IPS-NIHi7 (cell line): ENCODE measurements around the gene OPN1SW.

Experiments
- DNase-seq: peaks from one replicate; pipeline ENCODE4 v3.0.0; 2012; ENCODE audit warnings: mixed read lengths; ENCODE audit errors: extremely low spot score

OPN1SW gene

GRCh38 chr7:128793181-128793547, 17.6 kb upstream of the OPN1SW start:
- DNase-seq = no peak

GRCh38 chr7:128792471-128793180, 17.0 kb upstream of the OPN1SW start:
- DNase-seq = no peak

- peak; percentile 51 for DNase-seq
These were observed 16.4 kb upstream of the OPN1SW start for GRCh38 chr7:128791972-128792327.

GRCh38 chr7:128791121-128791971, 15.8 kb upstream of the OPN1SW start, which contains the start of gene CCDC136:
Gene CCDC136, plus strand, starts transcription at chr7:128791968. Its CDS starts 444 bp downstream, at chr7:128792412.
- DNase-seq = peak; percentile 87

GRCh38 chr7:128790315-128791041, 14.9 kb upstream of the OPN1SW start:
- DNase-seq = peak; percentile 46

GRCh38 chr7:128788446-128789412, 13.1 kb upstream of the OPN1SW start:
- DNase-seq = no peak

- DNase-seq = no peak
These were observed 10.1 kb upstream of the OPN1SW start for GRCh38 chr7:128785738-128786137.

GRCh38 chr7:128783143-128783861, 7.7 kb upstream of the OPN1SW start:
- peak; percentile 93 for DNase-seq

- DNase-seq = no peak
These were observed 6.3 kb upstream of the OPN1SW start for GRCh38 chr7:128781851-128782250.

- DNase-seq = no peak
These were observed 5.5 kb upstream of the OPN1SW start for GRCh38 chr7:128781126-128781525.

GRCh38 chr7:128778946-128779345, 3.4 kb upstream of the OPN1SW start:
- DNase-seq = no peak

GRCh38 chr7:128777156-128778123, 1.8 kb upstream of the OPN1SW start:
- DNase-seq = no peak

- no peak for DNase-seq
These were observed 673 bp downstream of the OPN1SW start for GRCh38 chr7:128774921-128775320.

GRCh38 chr7:128774029-128774689, 1.4 kb downstream of the OPN1SW start:
- no peak for DNase-seq

- no peak for DNase-seq
These were observed 2.0 kb downstream of the OPN1SW start for GRCh38 chr7:128773604-128774003.

GRCh38 chr7:128770233-128770632, 5.4 kb downstream of the OPN1SW start:
- DNase-seq = no peak

GRCh38 chr7:128767475-128768110, 8.0 kb downstream of the OPN1SW start:
- no peak for DNase-seq

GRCh38 chr7:128763541-128763940, 12.1 kb downstream of the OPN1SW start:
- no peak for DNase-seq
